Neutrophil (primary cell): ENCODE measurements around the gene VSIG10.

Experiments used
- H3K27ac ChIP-seq: fragments of 200-600 bp; sonication (generic); 2 replicates; pipeline ENCODE4 v1.5.1; 2016; ENCODE audit warnings: mild to moderate bottlenecking, moderate library complexity
- H3K27me3 ChIP-seq: fragments of 200-600 bp; sonication (generic); 2 replicates; pipeline ENCODE4 v1.6.0; 2016; ENCODE audit warnings: mild to moderate bottlenecking
- H3K36me3 ChIP-seq: fragments of 200-600 bp; sonication (generic); 2 replicates; pipeline ENCODE4 v1.5.1; 2017
- H3K4me1 ChIP-seq, 2 experiments: fragments of 200-600 bp in 1 of 2; sonication (generic) in 1 of 2; 1 replicate in 1 of 2; 2 replicates in 1 of 2; pipeline versions ENCODE4 v1.5.1 to v1.6.1; 2013 to 2016; ENCODE audit warnings: low read depth in 1 of 2, low read length in 1 of 2, mild to moderate bottlenecking in 1 of 2, moderate library complexity in 1 of 2; ENCODE audit not compliant: control insufficient read depth in 1 of 2, insufficient read depth in 1 of 2
- H3K4me3 ChIP-seq, 2 experiments: fragments of 200-600 bp in 1 of 2; sonication (generic) in 1 of 2; 1 replicate in 1 of 2; 2 replicates in 1 of 2; pipeline ENCODE4 v1.5.1; 2013 to 2016; ENCODE audit warnings: low read depth in 1 of 2, low read length in 1 of 2, mild to moderate bottlenecking in 1 of 2, moderate library complexity in 1 of 2
- H3K9me3 ChIP-seq: fragments of 200-600 bp; sonication (generic); 2 replicates; pipeline ENCODE4 v1.5.1; 2016
- TF ChIP-seq, protein P1 (sequence below): fragments of 200-600 bp; sonication (generic); IDR thresholded peaks from 2 replicates; pipeline ENCODE4 v1.5.1; 2016; ENCODE audit warnings: antibody characterized with exemption

VSIG10 gene

DNA sequence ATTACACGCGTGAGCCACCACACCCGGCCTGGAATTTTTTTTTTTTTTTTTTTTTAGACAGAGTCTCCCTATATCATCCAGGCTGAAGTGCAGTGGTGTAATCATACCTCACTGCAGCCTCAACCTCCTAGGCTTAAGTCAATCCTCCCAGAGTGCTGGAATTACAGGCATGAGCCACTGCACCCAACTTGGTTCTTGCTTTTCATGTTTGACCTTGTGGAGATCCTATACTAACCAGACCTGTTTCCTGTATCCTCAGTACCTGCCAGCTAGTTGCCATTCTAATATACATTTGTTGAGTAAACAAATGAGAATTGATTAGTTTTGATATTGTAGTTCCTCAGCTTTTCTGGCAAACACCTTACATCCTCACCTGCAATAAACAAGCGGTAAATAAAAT is 3.2 kb upstream of the VSIG10 start:
- Histone ChIP-seq H3K9me3 (no peaks in the 10 kb centered on the region), H3K4me3 (no peak overlapping the region), H3K36me3 (no peaks in the 10 kb centered on the region), H3K27ac (no peak overlapping the region), H3K27me3 (peaks cover 38% of the 10 kb centered on the region), H3K4me1 (peaks cover 15 to 20% of the 10 kb centered on the region in 2 experiments)
- TF ChIP-seq, protein P1, sequence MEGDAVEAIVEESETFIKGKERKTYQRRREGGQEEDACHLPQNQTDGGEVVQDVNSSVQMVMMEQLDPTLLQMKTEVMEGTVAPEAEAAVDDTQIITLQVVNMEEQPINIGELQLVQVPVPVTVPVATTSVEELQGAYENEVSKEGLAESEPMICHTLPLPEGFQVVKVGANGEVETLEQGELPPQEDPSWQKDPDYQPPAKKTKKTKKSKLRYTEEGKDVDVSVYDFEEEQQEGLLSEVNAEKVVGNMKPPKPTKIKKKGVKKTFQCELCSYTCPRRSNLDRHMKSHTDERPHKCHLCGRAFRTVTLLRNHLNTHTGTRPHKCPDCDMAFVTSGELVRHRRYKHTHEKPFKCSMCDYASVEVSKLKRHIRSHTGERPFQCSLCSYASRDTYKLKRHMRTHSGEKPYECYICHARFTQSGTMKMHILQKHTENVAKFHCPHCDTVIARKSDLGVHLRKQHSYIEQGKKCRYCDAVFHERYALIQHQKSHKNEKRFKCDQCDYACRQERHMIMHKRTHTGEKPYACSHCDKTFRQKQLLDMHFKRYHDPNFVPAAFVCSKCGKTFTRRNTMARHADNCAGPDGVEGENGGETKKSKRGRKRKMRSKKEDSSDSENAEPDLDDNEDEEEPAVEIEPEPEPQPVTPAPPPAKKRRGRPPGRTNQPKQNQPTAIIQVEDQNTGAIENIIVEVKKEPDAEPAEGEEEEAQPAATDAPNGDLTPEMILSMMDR = no peak

DNA sequence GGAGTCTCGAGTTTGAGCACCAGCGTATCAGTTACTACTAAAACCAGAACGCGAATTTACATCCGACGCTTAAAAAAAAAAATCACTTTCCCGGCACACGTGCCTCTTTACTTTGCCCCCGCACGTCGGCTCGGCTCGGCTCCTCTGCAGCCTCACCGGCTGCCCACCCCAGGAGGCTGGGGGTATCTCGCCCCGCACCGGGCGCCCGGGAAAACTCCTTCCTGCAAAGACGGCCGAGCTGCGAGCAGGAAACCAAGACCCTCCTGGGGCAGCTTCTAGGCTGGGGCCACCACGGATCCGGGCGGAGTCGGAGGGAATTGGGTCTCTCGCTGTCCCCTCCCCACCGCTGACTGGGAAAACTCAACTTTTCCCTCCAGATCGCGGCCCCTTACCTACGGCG is 610 bp downstream of the VSIG10 start:
- Histone ChIP-seq H3K4me3 (peak overlapping the region; percentile 65 to 71), H3K36me3 (no peaks in the 10 kb centered on the region), H3K27me3 (peaks cover 48% of the 10 kb centered on the region), H3K27ac (no peak overlapping the region), H3K4me1 (peaks cover 15 to 20% of the 10 kb centered on the region in 2 experiments), H3K9me3 (no peaks in the 10 kb centered on the region)
- TF ChIP-seq, protein P1 = no peak

DNA sequence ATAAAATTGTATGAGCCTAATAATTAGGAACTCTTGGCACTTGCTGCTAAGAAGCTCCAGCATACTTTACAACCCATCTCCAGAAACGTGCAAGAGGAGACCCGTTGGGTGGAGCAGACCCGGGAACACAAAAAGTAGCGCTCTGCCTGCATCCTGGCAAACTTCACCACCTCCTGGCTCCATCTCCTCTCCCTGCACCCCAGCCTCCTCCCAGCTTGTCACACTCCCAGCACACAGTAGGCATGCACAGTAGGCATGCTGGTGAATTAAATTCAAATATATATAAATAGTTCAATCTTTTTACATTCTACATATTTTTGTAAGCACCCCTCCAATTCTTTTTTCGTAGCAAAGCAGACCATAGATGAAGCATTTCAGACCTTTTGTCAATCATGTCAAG is 1.2 kb downstream of the VSIG10 start:
- H3K4me1 ChIP-seq = peaks cover 15 to 20% of the 10 kb centered on the region in 2 experiments
- peaks cover 48% of the 10 kb centered on the region for H3K27me3 ChIP-seq
- H3K27ac ChIP-seq = no peak overlapping the region
- H3K4me3 ChIP-seq = peak overlapping the region in 1 of 2 experiments; percentile 71
- TF ChIP-seq, protein P1 = no peak
- no peaks in the 10 kb centered on the region for H3K36me3 ChIP-seq
- no peaks in the 10 kb centered on the region for H3K9me3 ChIP-seq

DNA sequence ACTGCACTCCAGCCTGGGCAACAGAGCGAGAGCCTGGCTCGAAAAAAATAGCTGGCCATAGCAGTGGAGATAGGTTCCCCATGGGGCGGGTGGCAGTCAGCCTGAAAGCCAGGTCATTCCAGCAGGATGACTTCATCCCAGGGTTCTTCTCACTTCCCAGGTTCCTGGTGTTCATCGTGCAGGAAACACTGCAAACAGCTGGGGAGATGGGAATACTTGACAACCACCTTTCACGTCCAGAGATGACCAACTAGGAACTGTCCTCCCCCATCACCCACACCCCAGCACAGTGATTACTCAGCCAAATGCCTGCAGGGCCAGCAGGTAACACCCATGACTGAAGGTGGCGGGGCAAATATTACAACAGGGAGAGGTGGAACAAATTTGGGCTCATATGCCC is 1.7 kb downstream of the VSIG10 start:
- H3K4me3 ChIP-seq = no peak overlapping the region
- TF ChIP-seq, protein P1 = no peak
- H3K36me3 ChIP-seq = no peaks in the 10 kb centered on the region
- no peaks in the 10 kb centered on the region for H3K9me3 ChIP-seq
- no peak overlapping the region for H3K27ac ChIP-seq
- H3K4me1 ChIP-seq = peaks cover 15 to 20% of the 10 kb centered on the region in 2 experiments
- H3K27me3 ChIP-seq = peaks cover 48% of the 10 kb centered on the region

DNA sequence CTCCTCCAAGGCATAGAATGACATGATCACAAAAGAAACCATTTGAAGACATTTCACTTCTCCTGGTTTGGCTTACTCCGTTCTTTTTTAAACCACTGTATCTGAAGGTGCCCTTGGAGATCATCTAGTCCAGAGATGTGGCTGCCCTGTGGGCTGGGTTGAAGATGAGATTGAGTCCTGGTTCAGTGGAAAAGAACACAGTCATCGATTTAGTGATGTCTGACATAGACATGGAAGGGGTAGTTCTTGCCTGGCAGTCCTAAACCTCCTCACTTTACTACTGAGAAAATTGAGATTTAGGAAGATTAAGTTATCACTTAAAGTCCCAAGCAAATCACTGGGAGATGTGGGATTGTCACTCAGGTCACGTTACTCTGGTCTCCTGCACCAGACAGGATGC is 2.8 kb downstream of the VSIG10 start:
- Histone ChIP-seq H3K27me3 (peaks cover 48% of the 10 kb centered on the region), H3K36me3 (no peaks in the 10 kb centered on the region), H3K4me1 (peaks cover 15 to 20% of the 10 kb centered on the region in 2 experiments), H3K27ac (no peak overlapping the region), H3K4me3 (no peak overlapping the region), H3K9me3 (no peaks in the 10 kb centered on the region)
- TF ChIP-seq, protein P1 = no peak
